ENCODE data around the gene OLR1.

- TF ChIP-seq CTCF (IDR thresholded peaks at IDR 0.05) (no peak), POLR2AphosphoS5 (IDR thresholded peaks at IDR 0.05) (no peak), EP300 (IDR thresholded peaks at IDR 0.05) (no peak)
These were observed 25.9 kb upstream of the OLR1 start for GRCh38 chr12:10197879-10198278.

All from esophagus muscularis mucosa (tissue), 4 donors.